Ishikawa (cell line): ENCODE data around the gene ZNF768.

Experiments
- CEBPB ChIP-seq: IDR thresholded peaks from 2 replicates; pipeline ENCODE4 v1.6.1; 2012
- CREB1 ChIP-seq: IDR thresholded peaks from 2 replicates; pipeline ENCODE4 v1.6.1; 2012; ENCODE audit warnings: low read depth
- EGR1 ChIP-seq: IDR thresholded peaks from 2 replicates; pipeline ENCODE4 v1.6.1; 2012
- EP300 ChIP-seq: IDR thresholded peaks from 2 replicates; pipeline ENCODE4 v1.6.1; 2012; ENCODE audit warnings: borderline replicate concordance
- FOXM1 ChIP-seq: IDR thresholded peaks from 2 replicates; pipeline ENCODE4 v1.6.1; 2012; ENCODE audit warnings: low read depth, borderline replicate concordance
- MAX ChIP-seq: IDR thresholded peaks from 2 replicates; pipeline ENCODE4 v1.6.1; 2012
- NFIC ChIP-seq: IDR thresholded peaks from 2 replicates; pipeline ENCODE4 v1.6.1; 2012
- RAD21 ChIP-seq: IDR thresholded peaks from 2 replicates; pipeline ENCODE4 v1.6.1; 2012; ENCODE audit warnings: low read depth
- REST ChIP-seq: IDR thresholded peaks from 2 replicates; pipeline ENCODE4 v1.6.1; 2012; ENCODE audit warnings: low read depth, mild to moderate bottlenecking
- TAF1 ChIP-seq: IDR thresholded peaks from 2 replicates; pipeline ENCODE4 v1.6.1; 2012; ENCODE audit warnings: low read depth, mild to moderate bottlenecking
- TCF12 ChIP-seq: IDR thresholded peaks from 2 replicates; pipeline ENCODE4 v1.6.1; 2012; ENCODE audit warnings: low read depth
- TEAD4 ChIP-seq: IDR thresholded peaks from 2 replicates; pipeline ENCODE4 v1.6.1; 2012
- USF1 ChIP-seq: IDR thresholded peaks from 2 replicates; pipeline ENCODE4 v1.6.1; 2012
- YY1 ChIP-seq: IDR thresholded peaks from 2 replicates; pipeline ENCODE4 v1.6.1; 2012; ENCODE audit warnings: low read depth
- ZBTB7A ChIP-seq: IDR thresholded peaks from 2 replicates; pipeline ENCODE4 v1.6.1; 2012; ENCODE audit warnings: low read depth

ZNF768 gene

DNA sequence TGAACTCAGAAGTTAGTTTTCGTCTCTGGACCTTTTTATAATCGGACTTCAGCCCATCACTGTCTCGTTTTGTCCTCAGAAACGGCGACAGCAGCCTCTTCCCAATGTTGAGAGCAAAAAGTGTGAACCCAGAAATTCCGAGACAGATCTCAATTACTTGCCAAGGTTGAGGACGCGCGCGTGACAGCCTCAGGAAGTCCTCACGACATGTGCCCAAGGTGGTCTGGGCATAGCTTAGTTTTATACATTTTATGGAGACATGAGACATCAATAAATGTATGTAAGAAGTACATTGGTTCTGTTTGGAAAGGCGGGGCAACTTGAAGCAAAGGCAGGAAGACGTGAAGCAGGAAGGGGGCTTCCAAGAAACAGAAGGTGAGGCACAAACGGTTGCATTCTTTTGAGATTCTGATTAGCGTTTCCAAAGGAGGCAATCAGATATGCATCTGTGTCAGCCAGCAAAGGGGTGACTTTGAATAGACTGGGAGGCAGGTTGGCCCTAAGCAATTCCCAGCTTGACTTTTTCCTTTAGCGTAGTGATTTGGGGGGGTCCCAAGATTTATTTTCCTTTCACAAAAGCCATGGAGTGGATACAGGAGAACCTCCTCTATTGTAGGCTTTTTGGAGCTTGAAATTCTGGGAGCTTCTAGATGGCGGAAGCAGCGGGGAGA, 8.9 kb upstream of the ZNF768 start:
- no peak for TF ChIP-seq TAF1
- TF ChIP-seq CREB1: no peak
- peak; percentile 88 for TF ChIP-seq MAX
- no peak for TF ChIP-seq RAD21
- no peak for TF ChIP-seq REST
- no peak for TF ChIP-seq ZBTB7A
- no peak for TF ChIP-seq YY1
- no peak for TF ChIP-seq FOXM1
- TF ChIP-seq NFIC: no peak

DNA sequence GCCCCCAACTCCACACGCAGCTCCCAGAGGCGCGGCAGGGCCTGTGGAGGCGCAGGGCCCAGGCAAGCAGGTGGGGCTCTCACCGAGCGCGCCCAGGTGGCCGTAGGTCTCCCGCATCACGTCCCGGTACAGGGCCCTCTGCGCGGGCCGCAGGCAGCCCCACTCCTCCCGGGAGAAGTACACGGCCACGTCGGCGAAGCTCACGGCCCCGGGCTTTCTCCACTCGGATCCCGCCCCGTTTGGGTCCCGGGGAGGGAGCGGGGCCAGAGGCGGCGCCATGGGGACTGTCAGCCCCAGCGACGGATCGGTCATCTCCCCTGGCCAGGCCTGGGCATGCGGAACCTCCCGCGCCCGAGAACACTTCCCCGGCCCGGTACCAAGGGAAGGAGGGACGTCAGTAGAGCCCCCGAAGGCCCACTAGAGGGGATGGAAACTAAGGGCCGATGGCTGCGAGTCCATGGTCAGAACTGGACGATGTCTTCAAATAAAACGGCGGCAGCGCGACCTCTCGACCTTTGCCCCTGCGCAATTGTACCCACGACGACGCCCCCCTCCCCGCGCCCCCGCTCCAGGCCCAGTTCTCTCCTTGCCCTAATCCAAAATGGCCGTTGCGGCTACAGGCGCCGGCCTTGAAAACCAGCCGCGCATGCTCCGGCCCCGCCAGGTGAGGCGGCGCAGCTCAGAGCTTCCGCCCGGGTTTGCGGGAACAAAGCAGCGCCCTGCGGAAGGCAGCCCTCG, 8.2 kb upstream of the ZNF768 start, which contains the start of gene ZNF747:
Gene ZNF747, minus strand, starts transcription at position 491 of the 738 bp plus-strand sequence. Its CDS starts 179 bp downstream, at position 312.
- TF ChIP-seq ZBTB7A: peak; percentile 95
- peak; percentile 96 for TF ChIP-seq EGR1
- peak; percentile 6; the same call in 1 of the 2 replicates for TF ChIP-seq CEBPB
- no peak for TF ChIP-seq FOXM1
- peak; percentile 76 for TF ChIP-seq TAF1
- TF ChIP-seq MAX: no peak; the same call in none of the 2 replicates
- peak; percentile 99 for TF ChIP-seq YY1
- no peak; the same call in 1 of the 2 replicates for TF ChIP-seq CREB1
- TF ChIP-seq TCF12: peak; percentile 67; the same call in 1 of the 2 replicates
- TF ChIP-seq NFIC: peak; percentile 18; the same call in 1 of the 2 replicates
- TF ChIP-seq RAD21: no peak
- TF ChIP-seq TEAD4: 0 out of 2 replicates have a peak, but pooled peaks have one; percentile 22

DNA sequence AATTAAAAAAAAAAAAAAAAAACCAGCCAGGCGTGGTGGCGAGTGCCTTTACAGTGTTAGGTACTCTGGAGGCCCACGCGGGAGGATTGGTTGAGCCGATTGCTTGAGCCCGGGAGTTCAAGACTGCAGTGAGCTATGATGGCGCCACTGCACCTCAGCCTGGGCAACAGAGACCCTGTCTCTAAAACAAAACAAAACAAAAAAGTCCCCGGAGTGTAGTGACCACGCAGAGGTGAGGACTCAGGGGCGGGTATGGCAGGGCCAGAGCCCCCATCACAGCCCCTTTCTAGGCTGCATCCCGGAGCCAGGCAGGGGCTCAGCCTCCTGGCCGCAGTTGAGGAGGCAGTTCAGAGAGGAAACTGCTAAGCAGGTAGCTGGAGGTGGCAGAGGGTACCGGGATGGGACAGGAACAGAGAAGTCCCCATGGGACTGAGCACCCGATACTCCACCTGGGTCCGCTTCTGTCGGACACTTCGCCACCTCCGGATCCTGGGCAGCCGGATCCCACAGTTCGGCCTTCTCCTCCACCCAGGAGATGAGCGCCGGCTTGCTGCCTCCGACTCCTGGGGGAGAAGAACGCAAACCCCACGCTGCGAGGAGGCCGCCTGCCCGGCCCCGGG, 7.5 kb upstream of the ZNF768 start:
- TF ChIP-seq USF1 (no peak), TEAD4 (no peak), CEBPB (no peak), MAX (no peak), TCF12 (no peak), REST (no peak)

DNA sequence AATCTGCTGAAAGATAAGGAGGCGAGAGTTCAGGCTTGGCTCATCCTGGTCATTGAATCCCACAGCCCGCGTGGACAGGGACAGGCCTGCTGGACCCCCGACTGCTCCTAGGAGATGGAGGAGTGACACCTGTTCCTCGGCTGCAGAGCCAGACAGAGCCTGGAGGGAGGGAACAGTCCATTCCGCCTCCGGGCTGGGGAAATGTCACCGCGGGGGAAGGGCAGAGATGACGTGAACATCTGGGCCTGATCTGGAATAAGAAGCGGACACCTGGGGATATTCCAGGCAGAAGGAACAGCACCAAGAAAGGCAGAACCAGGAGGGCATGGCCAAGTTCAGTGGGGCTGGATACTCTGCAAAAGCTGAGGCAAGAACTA, 6.8 kb upstream of the ZNF768 start:
- TF ChIP-seq EGR1 (no peak), TCF12 (no peak), MAX (no peak), FOXM1 (no peak), EP300 (no peak), TAF1 (no peak), TEAD4 (no peak), CREB1 (no peak), ZBTB7A (no peak), RAD21 (no peak), USF1 (no peak), NFIC (no peak), CEBPB (no peak), YY1 (no peak), REST (no peak)
